ENCODE results near the gene ST3GAL3. TPM values are rescaled to one million over a fixed set of nuclear protein-coding genes. Genes with fewer than 3 reads are reported as not detected.

Gene ST3GAL3
- total RNA-seq, 1 donor from 2014 or later = 24.3 TPM

DNA sequence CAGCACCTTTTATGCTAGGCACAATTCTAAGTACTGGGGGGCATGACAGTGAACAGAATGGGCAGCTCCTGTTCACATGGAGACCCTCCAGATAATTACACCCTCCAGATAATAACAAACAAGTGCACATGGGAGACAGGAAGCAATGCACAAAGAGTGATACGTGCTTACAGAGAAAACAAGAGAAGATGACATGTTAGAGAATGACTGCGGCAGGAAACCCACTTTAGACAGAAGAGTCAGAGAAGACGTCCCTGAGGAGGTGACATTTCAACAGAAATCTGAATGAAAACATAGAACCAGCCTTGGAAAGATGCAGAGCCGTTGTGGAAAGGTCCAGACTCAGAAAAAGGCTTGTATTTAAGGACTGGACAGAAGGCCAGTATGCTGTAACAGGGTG, 171.5 kb downstream of the ST3GAL3 start:
- H3K36me3 Mint-ChIP-seq (ENCODE audit: low read depth) = no peaks in the 10 kb centered on the region
- DNase-seq (no peak), ATAC-seq (ENCODE audit: low read depth) (no peak)
- no peak overlapping the region for H3K4me3 Mint-ChIP-seq
- CTCF ChIA-PET = no interaction called here
- intact Hi-C loops (cut with micrococcal nuclease) = no loop called here
- H3K4me1 Mint-ChIP-seq = no peaks in the 10 kb centered on the region
- POLR2A ChIA-PET = no interaction called here
- H3K9me3 Mint-ChIP-seq = no peaks in the 10 kb centered on the region
- no peak overlapping the region for H3K27ac Mint-ChIP-seq
- TF ChIP-seq, protein P1, sequence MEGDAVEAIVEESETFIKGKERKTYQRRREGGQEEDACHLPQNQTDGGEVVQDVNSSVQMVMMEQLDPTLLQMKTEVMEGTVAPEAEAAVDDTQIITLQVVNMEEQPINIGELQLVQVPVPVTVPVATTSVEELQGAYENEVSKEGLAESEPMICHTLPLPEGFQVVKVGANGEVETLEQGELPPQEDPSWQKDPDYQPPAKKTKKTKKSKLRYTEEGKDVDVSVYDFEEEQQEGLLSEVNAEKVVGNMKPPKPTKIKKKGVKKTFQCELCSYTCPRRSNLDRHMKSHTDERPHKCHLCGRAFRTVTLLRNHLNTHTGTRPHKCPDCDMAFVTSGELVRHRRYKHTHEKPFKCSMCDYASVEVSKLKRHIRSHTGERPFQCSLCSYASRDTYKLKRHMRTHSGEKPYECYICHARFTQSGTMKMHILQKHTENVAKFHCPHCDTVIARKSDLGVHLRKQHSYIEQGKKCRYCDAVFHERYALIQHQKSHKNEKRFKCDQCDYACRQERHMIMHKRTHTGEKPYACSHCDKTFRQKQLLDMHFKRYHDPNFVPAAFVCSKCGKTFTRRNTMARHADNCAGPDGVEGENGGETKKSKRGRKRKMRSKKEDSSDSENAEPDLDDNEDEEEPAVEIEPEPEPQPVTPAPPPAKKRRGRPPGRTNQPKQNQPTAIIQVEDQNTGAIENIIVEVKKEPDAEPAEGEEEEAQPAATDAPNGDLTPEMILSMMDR (IDR thresholded peaks at IDR 0.05) = no peak
- H3K27me3 Mint-ChIP-seq = no peaks in the 10 kb centered on the region

DNA sequence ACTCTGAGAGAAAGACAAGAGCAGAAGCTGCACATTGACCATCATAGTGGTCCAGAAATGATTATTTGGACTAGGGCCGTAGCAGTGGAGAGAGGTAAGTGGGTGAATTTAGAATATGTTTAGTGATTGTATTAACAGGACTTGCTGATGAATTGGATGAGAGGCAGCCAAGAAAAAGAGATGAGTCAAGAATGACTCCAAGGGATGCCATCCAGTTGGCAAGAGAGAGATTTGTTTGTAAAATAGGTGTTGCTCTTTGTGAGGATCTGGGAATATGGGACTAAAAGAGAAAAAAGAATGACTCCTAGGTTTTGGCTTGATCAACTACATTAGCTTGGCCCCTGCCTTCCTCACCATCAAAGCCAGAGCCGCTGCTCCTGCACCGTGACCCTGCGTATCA, 172.1 kb downstream of the ST3GAL3 start:
- CTCF ChIA-PET = no interaction called here
- no peak overlapping the region for H3K27ac Mint-ChIP-seq

DNA sequence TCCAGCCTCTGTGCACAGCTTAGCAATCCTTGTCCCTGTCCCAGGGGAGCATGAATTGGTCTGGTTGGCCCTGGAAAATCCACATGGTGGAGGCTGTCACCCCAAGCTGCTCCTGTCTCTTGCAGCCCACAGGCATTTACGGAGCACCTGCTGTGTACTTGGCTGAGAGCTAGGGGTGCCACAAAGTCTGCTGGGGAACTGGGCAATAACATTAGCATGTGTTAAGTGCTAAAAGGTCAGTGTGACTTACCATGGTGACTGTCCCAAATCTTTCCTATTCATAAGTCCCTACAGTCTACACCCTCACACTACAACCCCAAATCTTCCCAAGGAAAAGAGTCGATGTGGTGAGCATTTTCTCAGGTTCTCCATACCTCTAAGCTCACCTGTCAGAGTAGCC, 172.7 kb downstream of the ST3GAL3 start:
- ChIA-PET CTCF (no interaction called here), POLR2A (no interaction called here)
- Mint-ChIP-seq H3K4me1 (no peaks in the 10 kb centered on the region), H3K9me3 (no peaks in the 10 kb centered on the region), H3K4me3 (no peak overlapping the region), H3K27me3 (no peaks in the 10 kb centered on the region), H3K27ac (no peak overlapping the region), H3K36me3 (ENCODE audit: low read depth) (no peaks in the 10 kb centered on the region)
- no peak for ATAC-seq (ENCODE audit: low read depth)
- intact Hi-C loops (cut with micrococcal nuclease) = no loop called here
- TF ChIP-seq, protein P1 (IDR thresholded peaks at IDR 0.05) = no peak
- no peak for DNase-seq

More for the DNA sequence above, 172.1 kb downstream of the ST3GAL3 start:
- TF ChIP-seq, protein P1 (IDR thresholded peaks at IDR 0.05) = no peak
- Mint-ChIP-seq H3K36me3 (ENCODE audit: low read depth) (no peaks in the 10 kb centered on the region), H3K9me3 (no peaks in the 10 kb centered on the region), H3K4me1 (no peaks in the 10 kb centered on the region), H3K27me3 (no peaks in the 10 kb centered on the region), H3K4me3 (no peak overlapping the region)
- ATAC-seq (ENCODE audit: low read depth) (no peak), DNase-seq (no peak)
- intact Hi-C loops (cut with micrococcal nuclease) = no loop called here
- POLR2A ChIA-PET = no interaction called here

DNA sequence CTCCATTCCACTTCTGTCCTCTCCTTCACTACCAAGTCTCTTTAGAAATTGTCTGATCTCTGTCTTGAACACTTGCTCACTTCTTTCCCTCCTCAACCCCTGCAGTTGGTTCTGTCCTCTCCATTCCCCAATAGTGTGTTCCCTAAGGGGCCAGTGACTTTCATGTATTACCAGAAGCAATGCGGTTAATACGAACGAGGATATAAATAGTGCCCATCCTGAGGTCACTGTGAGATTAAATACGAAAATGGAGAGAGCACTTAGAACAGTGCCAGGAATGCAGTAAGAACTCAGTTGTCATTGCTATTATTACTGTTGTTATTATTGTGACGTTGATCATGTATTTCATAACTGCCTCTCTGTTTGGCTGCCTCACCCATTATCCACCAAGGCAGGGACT, 173.3 kb downstream of the ST3GAL3 start:
- no peaks in the 10 kb centered on the region for H3K27me3 Mint-ChIP-seq
- H3K4me1 Mint-ChIP-seq = no peaks in the 10 kb centered on the region
- ChIA-PET POLR2A (no interaction called here), CTCF (no interaction called here)
- no peak overlapping the region for H3K4me3 Mint-ChIP-seq
- no peaks in the 10 kb centered on the region for H3K36me3 Mint-ChIP-seq (ENCODE audit: low read depth)
- DNase-seq (no peak), ATAC-seq (ENCODE audit: low read depth) (no peak)
- H3K27ac Mint-ChIP-seq = no peak overlapping the region
- intact Hi-C loops (cut with micrococcal nuclease) = no loop called here
- H3K9me3 Mint-ChIP-seq = no peaks in the 10 kb centered on the region
- TF ChIP-seq, protein P1 (IDR thresholded peaks at IDR 0.05) = no peak

DNA sequence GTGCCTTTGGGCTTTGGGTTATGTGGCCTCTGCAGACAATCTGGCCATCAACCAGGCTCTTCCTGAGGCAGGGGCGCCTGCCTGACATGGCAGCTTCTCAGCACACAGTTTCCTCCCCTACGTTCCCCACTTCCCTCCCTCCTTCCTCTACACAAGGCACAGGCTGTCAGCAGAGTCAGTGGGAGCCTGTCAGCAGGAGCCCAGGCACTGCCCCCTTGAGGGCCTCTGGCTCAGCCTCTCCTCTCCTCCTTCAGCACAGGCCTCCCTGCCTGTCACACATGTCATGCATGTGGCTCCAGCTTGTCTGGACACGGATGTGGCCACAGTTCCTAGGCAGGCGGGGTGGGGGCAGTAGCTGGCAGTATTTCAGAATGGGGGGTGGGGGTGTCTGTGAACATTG, 174.1 kb downstream of the ST3GAL3 start:
- H3K4me1 Mint-ChIP-seq = no peaks in the 10 kb centered on the region
- TF ChIP-seq, protein P1 (IDR thresholded peaks at IDR 0.05) = no peak
- ATAC-seq (ENCODE audit: low read depth) (no peak), DNase-seq (no peak)
- H3K4me3 Mint-ChIP-seq = no peak overlapping the region
- no peak overlapping the region for H3K27ac Mint-ChIP-seq
- intact Hi-C loops (cut with micrococcal nuclease) = no loop called here
- ChIA-PET CTCF (no interaction called here), POLR2A (no interaction called here)
- H3K27me3 Mint-ChIP-seq = no peaks in the 10 kb centered on the region
- no peaks in the 10 kb centered on the region for H3K36me3 Mint-ChIP-seq (ENCODE audit: low read depth)
- H3K9me3 Mint-ChIP-seq = no peaks in the 10 kb centered on the region
